GM19240 (cell line): ENCODE data around the gene BPI.
"Not testable (repeated sequence)": the region's sequence is repeated elsewhere in the genome, so short reads cannot be mapped to it uniquely, and the experiment has no call there.

Experiments used
- DNase-seq: peaks from one replicate; pipeline ENCODE4 v3.0.0; 2011; ENCODE audit warnings: low spot score; ENCODE audit not compliant: insufficient read length

BPI gene

DNA sequence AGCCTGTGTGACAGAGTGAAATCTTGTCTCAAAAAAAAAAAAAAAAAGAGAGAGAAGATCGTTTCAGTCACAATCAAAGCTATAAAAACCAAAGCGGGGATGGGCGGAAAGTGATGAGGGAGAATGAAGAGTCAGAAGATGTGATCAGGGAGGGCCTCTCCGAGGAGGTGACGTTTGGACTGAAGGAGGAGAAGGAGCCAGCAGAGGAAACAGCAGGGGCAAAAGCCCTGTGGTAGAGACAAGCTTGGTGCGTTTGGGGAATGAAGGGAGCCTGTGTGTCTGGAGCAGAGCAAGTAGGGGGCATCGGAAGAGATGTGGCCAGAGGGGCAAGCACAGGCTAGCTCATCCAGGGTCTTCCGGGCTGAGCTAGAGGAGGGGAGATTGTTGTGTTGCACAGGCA, 27.9 kb downstream of the BPI start:
- no peak for DNase-seq

GRCh38 chr20:38334016-38334415, 30.1 kb downstream of the BPI start:
- DNase-seq, result no peak

GRCh38 chr20:38336726-38337125, 32.8 kb downstream of the BPI start:
- no peak for DNase-seq

GRCh38 chr20:38337561-38338140, 33.7 kb downstream of the BPI start:
- DNase-seq, result no peak

DNA sequence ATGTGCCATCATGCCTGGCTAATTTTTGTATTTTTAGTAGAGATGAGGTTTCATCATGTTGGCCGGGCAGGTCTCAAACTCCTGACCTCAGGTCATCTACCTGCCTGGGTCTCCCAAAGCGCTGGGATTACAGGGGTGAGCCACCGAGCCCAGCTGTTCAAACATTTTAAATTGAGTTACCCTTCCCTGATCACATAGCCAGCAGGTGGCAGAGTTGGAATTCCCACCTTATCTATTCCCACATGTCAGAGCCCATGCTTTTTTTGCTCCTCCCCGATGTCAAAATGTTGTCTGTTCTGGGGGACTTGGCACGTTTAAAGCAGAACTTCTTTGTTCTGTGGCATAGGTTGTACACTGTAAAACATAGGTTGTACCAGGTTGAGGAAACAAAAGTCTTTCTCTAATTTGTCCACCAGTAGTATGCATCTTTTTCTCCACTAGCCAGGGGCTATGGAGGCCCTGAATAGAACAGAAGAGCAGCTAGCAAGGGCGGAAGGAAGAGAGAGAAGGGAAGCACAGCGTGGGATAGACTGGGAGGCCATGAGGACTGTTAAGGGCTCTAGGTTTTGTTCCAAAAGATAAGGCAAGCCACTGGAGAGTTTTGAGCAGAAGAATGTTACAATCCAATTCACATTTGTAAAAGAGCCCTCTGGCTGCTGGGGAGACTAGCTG, 35.0 kb downstream of the BPI start:
- DNase-seq, result no peak

- DNase-seq, result not testable (repeated sequence)
Observed at GRCh38 chr20:38339521-38339896, 35.6 kb downstream of the BPI start.

DNA sequence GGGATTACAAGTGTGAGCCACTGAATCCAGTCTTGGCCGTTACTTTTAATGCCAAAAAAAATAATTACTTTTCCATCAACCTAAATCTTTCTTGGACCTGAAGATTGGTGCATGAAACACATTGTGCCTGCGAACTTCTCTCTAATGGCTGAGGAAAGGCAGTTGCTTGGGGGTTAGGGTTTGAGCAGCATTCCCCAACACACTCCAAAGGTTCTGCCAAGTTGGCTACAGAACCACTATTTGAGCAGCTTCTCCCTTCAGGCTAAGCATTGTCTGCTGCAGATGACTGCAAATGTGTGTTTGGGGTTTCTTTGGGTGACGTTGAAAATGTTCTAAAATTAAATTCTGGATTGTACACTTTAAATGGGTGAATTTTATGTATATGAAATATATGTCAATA, 36.0 kb downstream of the BPI start:
- DNase-seq, result no peak

DNA sequence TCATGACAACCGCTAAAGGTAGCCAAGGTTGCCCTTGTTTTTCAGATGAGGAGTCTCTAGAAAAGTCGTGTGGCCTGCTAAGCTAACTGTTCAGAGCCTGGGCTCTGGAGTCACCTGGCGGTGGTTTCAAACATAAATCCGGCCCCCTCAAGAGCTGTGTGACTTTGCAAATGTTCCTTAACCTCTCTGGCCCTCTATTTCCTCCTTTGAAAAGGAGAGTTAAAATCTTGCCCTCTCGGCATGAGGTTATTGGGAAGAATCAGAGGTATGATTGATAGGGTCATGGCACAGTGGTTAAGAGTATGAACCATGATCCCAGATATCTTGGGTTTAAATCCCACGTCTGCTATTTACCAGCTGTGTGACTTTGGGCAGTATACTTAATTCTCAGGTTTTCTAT, 36.7 kb downstream of the BPI start:
- no peak for DNase-seq

- DNase-seq, result no peak
Observed at GRCh38 chr20:38342216-38342615, 38.3 kb downstream of the BPI start.

- no peak for DNase-seq
Observed at GRCh38 chr20:38342713-38343310, 38.9 kb downstream of the BPI start.

DNA sequence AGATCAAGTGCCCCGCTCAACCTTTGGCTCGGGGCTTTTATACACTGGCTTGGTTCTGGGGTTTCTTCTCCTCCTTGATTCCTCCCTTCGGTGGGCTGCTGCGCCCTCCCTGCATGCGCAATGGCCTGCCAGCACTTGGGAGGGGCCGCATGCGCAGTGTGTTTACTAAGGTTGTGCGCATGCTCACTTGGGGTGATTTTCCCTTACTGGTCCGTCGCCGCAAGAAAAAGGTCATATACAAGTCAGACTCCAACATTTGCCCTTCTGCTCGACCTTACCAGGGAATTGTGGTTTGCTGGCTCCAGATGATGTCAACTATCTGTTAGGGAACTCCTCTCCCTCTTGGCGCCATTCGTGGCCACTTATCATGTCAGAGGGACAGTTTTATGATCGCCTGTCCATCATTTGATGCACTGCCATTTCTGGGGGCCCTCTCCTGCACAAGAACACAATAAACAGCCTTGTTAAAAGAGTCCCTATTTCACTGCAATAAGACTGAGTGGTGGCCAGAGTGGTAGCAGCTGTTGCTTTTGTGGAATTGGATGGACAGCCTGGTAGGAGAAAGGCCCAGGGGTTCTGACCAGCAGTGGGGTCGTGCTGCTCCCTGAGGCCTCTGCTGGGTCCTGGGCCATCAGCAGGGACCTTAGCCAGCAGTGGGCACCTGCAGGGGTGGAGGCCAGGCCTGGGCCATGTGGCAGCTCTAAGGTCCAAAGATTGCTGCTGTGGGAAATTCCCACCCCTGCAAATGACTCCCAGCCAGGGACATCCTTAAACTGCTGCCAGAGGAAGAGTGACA, 39.6 kb downstream of the BPI start:
- no peak for DNase-seq

DNA sequence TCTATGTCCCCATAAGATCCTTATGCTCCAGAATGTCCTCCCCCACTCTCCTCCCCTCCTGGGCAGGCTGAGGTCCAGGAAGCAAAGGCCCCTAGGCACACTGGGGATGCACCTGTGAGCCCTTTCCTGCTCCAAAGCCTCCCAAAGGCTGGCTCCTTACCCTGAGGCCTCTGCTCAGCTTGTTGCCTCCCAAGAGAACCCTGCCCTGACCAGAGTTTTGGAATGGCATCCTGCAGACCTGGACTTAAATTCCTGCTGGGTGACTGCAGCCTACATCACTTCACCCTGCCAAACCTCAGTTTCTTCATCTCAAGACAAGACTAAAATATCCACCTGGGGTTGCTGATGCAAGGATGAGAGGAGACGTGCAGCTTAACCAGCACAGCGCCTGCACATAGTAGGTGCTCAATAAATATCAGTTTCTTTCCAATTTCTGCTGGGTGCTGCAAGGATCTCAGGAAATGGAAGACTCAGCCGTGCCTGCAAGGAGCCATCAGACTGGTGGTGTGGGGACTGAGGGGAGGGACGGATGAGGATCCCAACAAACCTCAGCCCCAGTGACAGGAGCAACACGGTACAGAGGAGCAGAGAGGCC, 40.2 kb downstream of the BPI start:
- DNase-seq, result no peak

- DNase-seq, result no peak
Observed at GRCh38 chr20:38345643-38346042, 41.7 kb downstream of the BPI start.

DNA sequence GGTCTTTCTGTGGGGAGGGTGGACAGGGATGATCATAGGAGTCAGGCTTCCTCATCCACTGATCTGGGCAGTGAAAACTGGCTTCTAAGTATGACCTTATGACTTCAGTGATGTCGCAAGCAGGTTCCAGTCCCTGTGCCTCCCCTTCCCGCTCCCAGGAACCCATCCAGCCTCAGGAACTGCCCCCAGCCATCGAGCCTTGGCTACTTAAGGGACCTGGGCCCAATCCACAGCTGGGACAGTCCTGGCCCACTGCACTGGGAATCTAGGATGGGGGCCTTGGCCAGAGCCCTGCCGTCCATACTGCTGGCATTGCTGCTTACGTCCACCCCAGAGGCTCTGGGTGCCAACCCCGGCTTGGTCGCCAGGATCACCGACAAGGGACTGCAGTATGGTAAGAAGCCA, 42.3 kb downstream of the BPI start, which contains the start of gene LBP:
LBP (plus strand) TSS at position 236 of the 405 bp plus-strand sequence; CDS start at position 271, 35 bp downstream.
- no peak for DNase-seq

DNA sequence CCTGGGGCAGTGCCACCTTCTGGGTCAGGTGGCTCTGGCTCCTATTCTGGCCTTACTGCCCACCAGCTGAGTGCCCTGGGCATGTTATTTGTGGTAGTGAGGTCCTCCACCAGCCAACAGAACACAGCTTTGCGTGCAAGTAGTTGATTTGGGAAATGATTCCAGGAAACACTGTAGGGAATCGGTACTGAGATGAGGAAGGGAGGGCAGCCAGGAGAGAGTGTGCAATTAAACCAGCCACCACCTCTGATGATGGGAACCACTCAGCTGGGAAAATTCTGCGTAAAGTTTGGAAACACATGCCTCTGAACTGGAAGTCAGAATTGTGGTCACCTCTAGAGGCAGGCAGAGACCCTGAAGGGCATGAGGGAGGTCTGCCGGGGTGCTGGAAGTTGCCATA, 42.8 kb downstream of the BPI start:
- no peak for DNase-seq

DNA sequence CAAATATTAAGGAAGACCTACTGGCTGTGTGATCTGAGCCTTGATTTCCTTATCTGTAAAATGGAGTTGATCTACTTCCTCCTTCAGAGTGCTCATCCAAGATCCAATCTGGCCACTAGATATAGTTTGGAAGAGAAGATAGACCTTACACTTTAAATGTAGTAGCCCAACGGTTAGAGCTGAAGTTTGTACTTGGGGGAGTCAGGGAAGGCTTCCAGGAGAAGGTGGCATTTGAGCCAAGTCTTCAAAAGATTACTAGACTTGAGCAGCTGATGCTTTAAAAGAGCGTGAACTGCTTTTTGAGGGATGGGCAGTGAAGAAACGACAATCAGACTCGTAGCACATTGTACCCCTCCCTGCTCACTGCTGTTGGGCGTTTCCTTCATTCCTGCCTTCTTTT, 45.9 kb downstream of the BPI start:
- DNase-seq, result no peak

GRCh38 chr20:38350879-38351775, 47.2 kb downstream of the BPI start:
- no peak for DNase-seq

DNA sequence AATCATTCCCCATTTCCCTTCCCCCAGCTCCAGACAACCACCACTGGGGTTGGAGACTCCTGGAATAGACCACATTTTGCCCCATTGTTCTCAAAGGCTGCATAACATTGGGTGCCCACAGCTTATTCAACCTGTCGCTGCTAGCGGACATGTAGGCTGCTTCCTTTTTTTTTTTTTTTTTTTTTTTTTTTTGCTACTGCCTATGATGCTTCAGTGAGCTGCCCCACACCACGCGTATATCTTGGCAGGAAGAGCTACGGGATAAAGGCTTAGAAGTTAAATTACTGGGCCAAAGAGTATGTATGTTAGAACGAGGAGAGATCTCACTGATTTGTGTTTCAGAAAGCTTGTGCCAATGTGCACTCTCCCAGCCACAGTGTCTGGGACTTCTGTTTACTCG, 49.4 kb downstream of the BPI start:
- no peak for DNase-seq

DNA sequence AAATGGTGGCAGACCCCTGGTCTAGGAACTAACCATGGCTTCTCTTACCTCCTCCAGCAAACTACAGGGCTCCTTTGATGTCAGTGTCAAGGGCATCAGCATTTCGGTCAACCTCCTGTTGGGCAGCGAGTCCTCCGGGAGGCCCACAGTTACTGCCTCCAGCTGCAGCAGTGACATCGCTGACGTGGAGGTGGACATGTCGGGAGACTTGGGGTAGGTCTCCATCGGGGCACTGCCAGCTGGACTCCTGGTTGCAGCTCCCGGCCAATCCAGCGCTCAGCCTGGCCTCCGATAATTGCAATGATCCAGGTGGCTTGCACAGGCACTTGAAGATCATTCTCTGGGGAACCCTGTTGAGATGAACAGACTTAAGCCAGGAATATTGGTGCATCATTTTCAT, 50.3 kb downstream of the BPI start:
- DNase-seq, result no peak

DNA sequence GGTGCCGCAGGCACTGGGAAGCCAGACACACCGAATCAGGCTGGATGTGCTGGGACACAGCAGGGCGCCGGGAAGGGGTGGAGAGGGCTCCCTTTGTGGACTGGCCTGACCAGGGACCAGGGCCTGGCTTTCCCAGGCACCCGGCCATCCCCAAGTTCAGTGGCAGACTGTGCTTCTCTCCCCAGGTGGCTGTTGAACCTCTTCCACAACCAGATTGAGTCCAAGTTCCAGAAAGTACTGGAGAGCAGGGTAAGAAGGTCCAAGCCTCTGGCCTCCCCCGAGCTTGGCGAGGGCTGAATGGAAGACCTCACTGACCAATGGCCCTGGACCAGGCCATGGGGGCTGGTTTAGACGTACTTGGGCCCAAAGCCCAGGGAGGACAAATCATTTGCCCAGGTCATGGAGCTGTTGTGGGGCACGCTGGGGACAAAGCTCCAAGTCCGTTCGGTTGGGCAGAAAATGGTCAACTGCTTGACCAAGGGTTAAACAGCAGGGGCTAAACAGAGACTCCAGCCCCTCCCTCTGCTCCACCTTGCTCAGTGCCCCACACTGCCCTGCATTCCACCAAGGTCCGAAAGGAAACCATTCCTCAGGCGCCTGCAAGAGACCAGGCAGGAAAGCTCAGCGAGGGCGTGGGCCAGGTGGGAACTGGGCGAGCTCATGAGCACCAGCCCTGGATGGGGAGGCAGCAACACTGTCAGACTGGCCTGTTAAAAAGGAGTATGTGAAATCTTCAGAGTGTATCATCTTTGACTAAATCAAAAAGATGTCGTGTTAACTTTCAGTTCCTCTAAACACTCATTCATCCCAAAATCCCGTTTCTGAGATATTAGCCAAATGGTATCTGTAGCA, 51.4 kb downstream of the BPI start:
- no peak for DNase-seq
